Trophoblast cell (in vitro differentiated cells and primary cell): ENCODE results near the gene SMIM21.
A peak's percentile ranks its signal among the peaks of the same experiment; 100 is the strongest.

Experiments
- DNase-seq, 2 donors: peaks; one replicate each; pipeline ENCODE4 v3.0.0-alpha.2; 2016
- H2AFZ ChIP-seq: 2 replicates; pipeline ENCODE4 v1.6.1; 2013; ENCODE audit warnings: low read length, moderate library complexity, mild to moderate bottlenecking; ENCODE audit not compliant: insufficient read depth, poor library complexity
- H2AK5ac ChIP-seq: 2 replicates; pipeline ENCODE4 v1.6.1; 2013; ENCODE audit warnings: mild to moderate bottlenecking, low read length
- H2BK120ac ChIP-seq: 2 replicates; pipeline ENCODE4 v1.6.1; 2013; ENCODE audit warnings: low read length, mild to moderate bottlenecking, moderate library complexity; ENCODE audit not compliant: insufficient read depth, poor library complexity
- H2BK12ac ChIP-seq: 2 replicates; pipeline ENCODE4 v1.6.1; 2013; ENCODE audit warnings: mild to moderate bottlenecking, low read length, moderate library complexity
- H2BK5ac ChIP-seq: 2 replicates; pipeline ENCODE4 v1.6.1; 2013; ENCODE audit warnings: low read length, low read depth, moderate library complexity, mild to moderate bottlenecking; ENCODE audit not compliant: poor library complexity
- H3K14ac ChIP-seq: 2 replicates; pipeline ENCODE4 v1.6.1; 2013; ENCODE audit warnings: mild to moderate bottlenecking, low read length
- H3K18ac ChIP-seq: 2 replicates; pipeline ENCODE4 v1.6.1; 2013; ENCODE audit warnings: mild to moderate bottlenecking, low read length
- H3K23ac ChIP-seq: 2 replicates; pipeline ENCODE4 v1.6.1; 2013; ENCODE audit warnings: low read length
- H3K27ac ChIP-seq: 2 replicates; pipeline ENCODE4 v1.5.1; 2013; ENCODE audit warnings: low read depth, mild to moderate bottlenecking, inconsistent platforms, low read length, moderate library complexity
- H3K27me3 ChIP-seq: 2 replicates; pipeline ENCODE4 v1.6.1; 2013; ENCODE audit warnings: inconsistent platforms, mild to moderate bottlenecking, low read length, moderate library complexity; ENCODE audit not compliant: insufficient read depth
- H3K36me3 ChIP-seq, 2 experiments: 1 replicate in 1 of 2; 2 replicates in 1 of 2; pipeline ENCODE4 v1.6.1; 2013; ENCODE audit warnings: low read length in 2 of 2, mild to moderate bottlenecking in 2 of 2, moderate library complexity in 1 of 2; ENCODE audit not compliant: insufficient read depth in 2 of 2, control insufficient read depth in 1 of 2
- H3K4ac ChIP-seq: 2 replicates; pipeline ENCODE4 v1.6.1; 2013; ENCODE audit warnings: low read depth, mild to moderate bottlenecking, low read length, moderate library complexity
- H3K4me1 ChIP-seq, 2 experiments: 1 replicate in 1 of 2; 2 replicates in 1 of 2; pipeline ENCODE4 v1.6.1; 2013; ENCODE audit warnings: low read length in 2 of 2, mild to moderate bottlenecking in 2 of 2, moderate library complexity in 1 of 2; ENCODE audit not compliant: insufficient read depth in 2 of 2, control insufficient read depth in 1 of 2
- H3K4me2 ChIP-seq: 2 replicates; pipeline ENCODE4 v1.6.1; 2013; ENCODE audit warnings: inconsistent platforms, mild to moderate bottlenecking, low read length, moderate library complexity
- H3K4me3 ChIP-seq: 2 replicates; pipeline ENCODE4 v1.5.1; 2013; ENCODE audit warnings: mild to moderate bottlenecking, low read depth, low read length, inconsistent platforms
- H3K79me1 ChIP-seq: one replicate; pipeline ENCODE4 v1.6.1; 2013; ENCODE audit warnings: low read length
- H3K79me2 ChIP-seq: 2 replicates; pipeline ENCODE4 v1.6.1; 2013; ENCODE audit warnings: low read length, mild to moderate bottlenecking; ENCODE audit not compliant: control insufficient read depth, insufficient read depth, poor library complexity
- H3K9ac ChIP-seq: 2 replicates; pipeline ENCODE4 v1.6.1; 2013; ENCODE audit warnings: mild to moderate bottlenecking, low read length
- H3K9me3 ChIP-seq: 2 replicates; pipeline ENCODE4 v1.6.1; 2013; ENCODE audit warnings: low read depth, mild to moderate bottlenecking, control low read depth, inconsistent platforms, low read length; ENCODE audit not compliant: insufficient read depth
- H4K12ac ChIP-seq: 2 replicates; pipeline ENCODE4 v1.6.1; 2013; ENCODE audit warnings: low read depth, mild to moderate bottlenecking, low read length, moderate library complexity
- H4K8ac ChIP-seq: 2 replicates; pipeline ENCODE4 v1.6.1; 2013; ENCODE audit warnings: low read depth, mild to moderate bottlenecking, low read length, moderate library complexity
- H4K91ac ChIP-seq: one replicate; pipeline ENCODE4 v1.6.1; 2013; ENCODE audit warnings: low read depth, mild to moderate bottlenecking, low read length, moderate library complexity
- WGBS: extraction: QIAGEN DNeasy Blood & Tissue Kit; methylation state at CpG from one replicate; pipeline ENCODE4 v1.1.7; 2013; ENCODE audit warnings: missing lambda C conversion rate; ENCODE audit not compliant: insufficient read length, insufficient coverage; ENCODE audit errors: extremely low coverage; 5-methylcytosine and 5-hydroxymethylcytosine counted together

Gene SMIM21

GRCh38 chr18:75363446-75364225 is 63.9 kb downstream of the SMIM21 start:
- no peak overlapping the region for H3K4me3 ChIP-seq
- H4K91ac ChIP-seq, result no peak overlapping the region
- no peak overlapping the region for H3K4ac ChIP-seq
- no CpG with 5 or more reads among the region's 13 CpGs for WGBS
- H4K12ac ChIP-seq, result no peak overlapping the region
- H2BK120ac ChIP-seq, result no peak overlapping the region
- DNase-seq, result peak; percentile 19 to 55
- H3K79me1 ChIP-seq, result no peaks in the 10 kb centered on the region
- peaks cover 9% of the 10 kb centered on the region for H3K9me3 ChIP-seq
- H3K4me2 ChIP-seq, result no peak overlapping the region
- no peak overlapping the region for H4K8ac ChIP-seq
- H3K27ac ChIP-seq, result no peak overlapping the region
- no peak overlapping the region for H2AFZ ChIP-seq
- H2AK5ac ChIP-seq, result no peak overlapping the region
- H2BK5ac ChIP-seq, result no peak overlapping the region
- no peaks in the 10 kb centered on the region for H3K36me3 ChIP-seq
- no peak overlapping the region for H3K14ac ChIP-seq
- H3K4me1 ChIP-seq, result peaks cover 2 to 4% of the 10 kb centered on the region in 2 experiments
- H3K79me2 ChIP-seq, result no peaks in the 10 kb centered on the region
- H3K27me3 ChIP-seq, result no peaks in the 10 kb centered on the region
- H3K18ac ChIP-seq, result no peak overlapping the region
- H3K9ac ChIP-seq, result no peak overlapping the region
- H2BK12ac ChIP-seq, result no peak overlapping the region
- no peak overlapping the region for H3K23ac ChIP-seq

GRCh38 chr18:75362435-75362834 is 65.1 kb downstream of the SMIM21 start:
- no peak overlapping the region for H2BK5ac ChIP-seq
- H3K4me1 ChIP-seq, result peaks cover 3 to 6% of the 10 kb centered on the region in 2 experiments
- H3K23ac ChIP-seq, result no peak overlapping the region
- no peak for DNase-seq
- H4K8ac ChIP-seq, result no peak overlapping the region
- no peak overlapping the region for H3K4me3 ChIP-seq
- H2AK5ac ChIP-seq, result no peak overlapping the region
- no peak overlapping the region for H2BK120ac ChIP-seq
- H3K14ac ChIP-seq, result no peak overlapping the region
- no peaks in the 10 kb centered on the region for H3K79me1 ChIP-seq
- no peak overlapping the region for H2BK12ac ChIP-seq
- no CpG with 5 or more reads among the region's 13 CpGs for WGBS
- H2AFZ ChIP-seq, result no peak overlapping the region
- H4K12ac ChIP-seq, result no peak overlapping the region
- no peak overlapping the region for H3K27ac ChIP-seq
- H3K27me3 ChIP-seq, result no peaks in the 10 kb centered on the region
- no peak overlapping the region for H3K18ac ChIP-seq
- no peak overlapping the region for H3K4me2 ChIP-seq
- H3K9me3 ChIP-seq, result peaks cover 12% of the 10 kb centered on the region
- H4K91ac ChIP-seq, result no peak overlapping the region
- no peak overlapping the region for H3K9ac ChIP-seq
- no peak overlapping the region for H3K4ac ChIP-seq
- no peaks in the 10 kb centered on the region for H3K79me2 ChIP-seq
- no peaks in the 10 kb centered on the region for H3K36me3 ChIP-seq

- H4K8ac ChIP-seq, result no peak overlapping the region
- H3K27ac ChIP-seq, result no peak overlapping the region
- peaks cover 12% of the 10 kb centered on the region for H3K9me3 ChIP-seq
- no peak overlapping the region for H2BK120ac ChIP-seq
- no peaks in the 10 kb centered on the region for H3K36me3 ChIP-seq
- H3K79me1 ChIP-seq, result no peaks in the 10 kb centered on the region
- H3K18ac ChIP-seq, result no peak overlapping the region
- no peaks in the 10 kb centered on the region for H3K27me3 ChIP-seq
- no peak overlapping the region for H3K4ac ChIP-seq
- H3K4me1 ChIP-seq, result peaks cover 3 to 6% of the 10 kb centered on the region in 2 experiments
- no peak overlapping the region for H2AK5ac ChIP-seq
- no CpG with 5 or more reads among the region's 11 CpGs for whole genome bisulfite sequencing
- H2AFZ ChIP-seq, result no peak overlapping the region
- no peak overlapping the region for H3K23ac ChIP-seq
- H3K79me2 ChIP-seq, result no peaks in the 10 kb centered on the region
- H3K9ac ChIP-seq, result no peak overlapping the region
- H2BK12ac ChIP-seq, result no peak overlapping the region
- no peak overlapping the region for H3K4me2 ChIP-seq
- no peak overlapping the region for H3K4me3 ChIP-seq
- DNase-seq, result no peak
- H3K14ac ChIP-seq, result no peak overlapping the region
- H2BK5ac ChIP-seq, result no peak overlapping the region
- H4K91ac ChIP-seq, result no peak overlapping the region
- no peak overlapping the region for H4K12ac ChIP-seq
These were observed 66.6 kb downstream of the SMIM21 start for GRCh38 chr18:75360941-75361340.

- no peaks in the 10 kb centered on the region for H3K79me1 ChIP-seq
- no peak overlapping the region for H2BK12ac ChIP-seq
- no peak overlapping the region for H3K18ac ChIP-seq
- H4K8ac ChIP-seq, result no peak overlapping the region
- no CpG with 5 or more reads among the region's 8 CpGs for WGBS
- no peak overlapping the region for H3K14ac ChIP-seq
- no peak overlapping the region for H3K4ac ChIP-seq
- no peaks in the 10 kb centered on the region for H3K79me2 ChIP-seq
- H4K12ac ChIP-seq, result no peak overlapping the region
- peaks cover 12% of the 10 kb centered on the region for H3K9me3 ChIP-seq
- no peaks in the 10 kb centered on the region for H3K27me3 ChIP-seq
- no peak overlapping the region for H4K91ac ChIP-seq
- H2BK5ac ChIP-seq, result no peak overlapping the region
- no peak overlapping the region for H3K27ac ChIP-seq
- no peak overlapping the region for H3K23ac ChIP-seq
- no peak overlapping the region for H2AFZ ChIP-seq
- no peaks in the 10 kb centered on the region for H3K36me3 ChIP-seq
- H2AK5ac ChIP-seq, result no peak overlapping the region
- no peak overlapping the region for H3K4me2 ChIP-seq
- peaks cover 3 to 6% of the 10 kb centered on the region in 2 experiments for H3K4me1 ChIP-seq
- no peak overlapping the region for H3K9ac ChIP-seq
- peak overlapping the region; percentile 25 for H3K4me3 ChIP-seq
- DNase-seq, result no peak
- no peak overlapping the region for H2BK120ac ChIP-seq
These were observed 67.3 kb downstream of the SMIM21 start for GRCh38 chr18:75360215-75360614.
